ENCODE measurements around the gene TAS2R39. TPM values are rescaled to one million over a fixed set of nuclear protein-coding genes. Genes with fewer than 3 reads are reported as not detected.

Gene TAS2R39
- total and polyA plus RNA-seq, 7 donors, result 0.10 TPM; not detected in 6

GRCh38 chr7:143221286-143221685, 38.1 kb downstream of the TAS2R39 start:
- ATAC-seq (no peak), DNase-seq (no peak)
- H3K36me3 ChIP-seq (ENCODE audit: insufficient read depth in 1 of 2, low read depth in 1 of 2), result no peaks in the 10 kb centered on the region
- WGBS, 3 donors, result 68 to 75% (median 70%) methylated on average over 2 of the region's 2 CpGs
- H3K4me1 ChIP-seq, result no peaks in the 10 kb centered on the region
- intact Hi-C loops (cut with DNase I), result no loop called here
- no peaks in the 10 kb centered on the region for H3K27me3 ChIP-seq (ENCODE audit: insufficient read depth in 3 of 3, low read length in 2 of 3)
- no peak overlapping the region for H3K4me3 ChIP-seq
- TF ChIP-seq CTCF (IDR thresholded peaks at IDR 0.05), result no peak
- H3K27ac ChIP-seq, result no peak overlapping the region
- H3K9me3 ChIP-seq, result no peaks in the 10 kb centered on the region

GRCh38 chr7:143221737-143222136, 38.5 kb downstream of the TAS2R39 start, which contains the start of gene TAS2R40:
Gene TAS2R40 (plus strand): TSS chr7:143222037. CDS start chr7:143222079, 42 bp downstream.
- Histone ChIP-seq H3K4me1 (no peaks in the 10 kb centered on the region), H3K27ac (no peak within 1 kb of the TSS), H3K4me3 (no peak within 1 kb of the TSS), H3K36me3 (ENCODE audit: insufficient read depth in 1 of 2, low read depth in 1 of 2) (no peaks in the 10 kb centered on the region), H3K27me3 (ENCODE audit: insufficient read depth in 3 of 3, low read length in 2 of 3) (no peaks in the 10 kb centered on the region), H3K9me3 (no peaks in the 10 kb centered on the region)
- no peak for ATAC-seq
- no peak for TF ChIP-seq CTCF (IDR thresholded peaks at IDR 0.05)
- 85 to 92% (median 86%) methylated on average over 3 of the region's 3 CpGs for WGBS, 3 donors
- DNase-seq, result no peak
- intact Hi-C loops (cut with DNase I), result no loop called here

GRCh38 chr7:143222782-143223181, 39.6 kb downstream of the TAS2R39 start:
- DNase-seq (no peak), ATAC-seq (no peak)
- H3K9me3 ChIP-seq, result no peaks in the 10 kb centered on the region
- H3K4me1 ChIP-seq, result no peaks in the 10 kb centered on the region
- H3K4me3 ChIP-seq, result no peak overlapping the region
- 86 to 89% (median 86%) methylated on average over 7 of the region's 7 CpGs for WGBS, 3 donors
- no peak for TF ChIP-seq CTCF (IDR thresholded peaks at IDR 0.05)
- H3K36me3 ChIP-seq (ENCODE audit: insufficient read depth in 1 of 2, low read depth in 1 of 2), result no peaks in the 10 kb centered on the region
- intact Hi-C loops (cut with DNase I), result no loop called here
- H3K27ac ChIP-seq, result no peak overlapping the region
- no peaks in the 10 kb centered on the region for H3K27me3 ChIP-seq (ENCODE audit: insufficient read depth in 3 of 3, low read length in 2 of 3)

DNA sequence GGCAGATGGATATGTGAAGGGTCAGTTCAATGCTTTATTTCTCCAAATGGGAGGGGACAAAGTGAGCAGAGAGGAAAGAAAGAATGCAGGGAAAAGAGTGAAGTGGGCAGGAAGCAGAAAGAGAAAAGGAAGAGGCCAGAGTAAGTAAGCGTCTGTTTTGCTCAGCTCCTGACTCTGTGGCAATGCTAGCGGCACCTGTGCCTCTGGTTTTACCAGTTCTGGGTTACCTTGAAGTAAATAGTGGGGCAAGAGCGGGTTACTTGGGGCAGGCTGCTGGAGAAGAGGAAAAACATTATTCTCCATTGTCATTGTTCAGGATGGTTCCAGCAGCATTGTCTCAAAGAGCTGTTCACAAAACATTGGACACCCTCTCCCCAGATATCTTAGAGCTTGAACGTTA, 40.6 kb downstream of the TAS2R39 start:
- Histone ChIP-seq H3K9me3 (no peaks in the 10 kb centered on the region), H3K4me3 (no peak overlapping the region), H3K4me1 (no peaks in the 10 kb centered on the region), H3K27ac (no peak overlapping the region), H3K36me3 (ENCODE audit: insufficient read depth in 1 of 2, low read depth in 1 of 2) (no peaks in the 10 kb centered on the region), H3K27me3 (ENCODE audit: insufficient read depth in 3 of 3, low read length in 2 of 3) (no peaks in the 10 kb centered on the region)
- 82 to 89% (median 83%) methylated on average over 4 of the region's 4 CpGs for WGBS, 3 donors
- DNase-seq (no peak), ATAC-seq (no peak)
- no peak for TF ChIP-seq CTCF (IDR thresholded peaks at IDR 0.05)
- intact Hi-C loops (cut with DNase I), result no loop called here

DNA sequence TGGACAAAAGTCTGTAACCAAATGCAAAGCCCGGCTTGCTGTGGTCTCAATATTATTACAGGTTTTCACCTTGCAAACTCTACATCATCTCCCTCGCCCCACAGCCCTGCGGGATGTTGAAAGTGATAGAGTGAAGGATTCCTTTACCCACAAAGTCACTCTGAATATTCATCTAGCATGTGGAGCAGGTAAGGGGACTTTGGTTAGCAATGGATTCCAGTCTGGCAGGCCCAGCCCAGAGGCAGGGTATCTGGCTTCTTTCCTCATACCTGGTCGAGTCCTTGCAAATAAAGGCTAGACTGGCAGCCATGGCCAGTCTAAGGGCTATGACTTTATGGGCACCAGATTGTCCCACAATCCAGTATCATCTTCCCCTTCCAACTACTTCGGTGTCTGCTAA, 41.8 kb downstream of the TAS2R39 start:
- DNase-seq (no peak), ATAC-seq (no peak)
- WGBS, 3 donors, result 83 to 91% (median 89%) methylated on average over 5 of the region's 5 CpGs
- Histone ChIP-seq H3K9me3 (no peaks in the 10 kb centered on the region), H3K4me3 (no peak overlapping the region), H3K27ac (no peak overlapping the region), H3K27me3 (ENCODE audit: insufficient read depth in 3 of 3, low read length in 2 of 3) (no peaks in the 10 kb centered on the region), H3K36me3 (ENCODE audit: insufficient read depth in 1 of 2, low read depth in 1 of 2) (no peaks in the 10 kb centered on the region), H3K4me1 (no peaks in the 10 kb centered on the region)
- no peak for TF ChIP-seq CTCF (IDR thresholded peaks at IDR 0.05)
- intact Hi-C loops (cut with DNase I), result no loop called here

All from psoas muscle (tissue), 8 donors.